ENCODE measurements around the gene FAM118B. TPM values are rescaled to one million over a fixed set of nuclear protein-coding genes. Genes with fewer than 3 reads are reported as not detected.

The FAM118B gene
- total RNA-seq, 3 donors from 2014 or later (not counting 1 experiment from before 2014, with no cell fraction given): 5.4 to 9.7 (median 7.8) TPM

DNA sequence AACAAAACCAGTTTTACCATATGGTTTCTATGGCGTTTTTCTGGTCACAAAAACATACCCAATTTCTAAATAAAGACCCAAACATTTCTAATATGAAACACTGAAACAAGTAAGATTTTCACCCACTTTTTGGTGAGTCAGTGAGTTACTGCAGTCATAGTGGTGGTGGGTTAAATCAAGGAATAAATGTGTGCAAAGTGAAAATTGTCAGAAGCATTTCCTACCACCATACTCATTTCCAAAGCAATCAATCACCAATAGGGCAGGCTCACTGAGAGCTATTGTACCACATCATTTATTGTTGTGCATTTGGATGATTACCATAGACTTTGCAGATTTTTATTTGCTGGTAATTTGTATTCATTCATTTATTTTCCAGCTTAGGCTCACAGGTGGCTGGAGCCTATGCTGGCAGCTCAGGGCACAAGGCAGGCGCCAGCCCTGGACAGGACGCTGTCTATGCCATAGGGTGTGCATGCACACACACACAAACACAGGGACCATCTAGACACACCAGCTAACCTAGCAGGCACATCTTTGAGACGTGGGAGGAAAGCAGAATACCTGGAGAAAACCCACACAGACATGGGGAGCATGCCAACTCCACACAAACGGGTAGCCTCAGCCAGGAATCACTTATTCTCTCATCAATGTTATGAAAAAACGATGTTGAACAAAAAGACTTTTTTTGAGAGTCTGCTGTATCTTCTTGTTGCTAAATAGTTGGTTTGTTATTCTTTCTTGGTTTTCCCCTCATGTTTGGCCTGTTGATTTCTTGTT is 5.1 kb downstream of the FAM118B start:
- H3K4me3 Mint-ChIP-seq: no peak overlapping the region
- Histone ChIP-seq H3K36me3 (ENCODE audit: control insufficient read depth, insufficient read depth, low read length) (no peaks in the 10 kb centered on the region), H3K27ac (ENCODE audit: low read length) (no peak overlapping the region), H3K9me3 (ENCODE audit: control insufficient read depth, insufficient read depth, low read length) (no peaks in the 10 kb centered on the region), H3K4me3 (ENCODE audit: low read length) (no peak overlapping the region), H3K4me1 (ENCODE audit: control insufficient read depth, insufficient read depth, low read length) (peaks cover 7% of the 10 kb centered on the region), H3K27me3 (ENCODE audit: control insufficient read depth, insufficient read depth, low read length) (no peaks in the 10 kb centered on the region)
- peaks cover 18 to 40% of the 10 kb centered on the region in 2 donors for H3K4me1 Mint-ChIP-seq
- no peaks in the 10 kb centered on the region for H3K36me3 Mint-ChIP-seq
- TF ChIP-seq, protein P1, sequence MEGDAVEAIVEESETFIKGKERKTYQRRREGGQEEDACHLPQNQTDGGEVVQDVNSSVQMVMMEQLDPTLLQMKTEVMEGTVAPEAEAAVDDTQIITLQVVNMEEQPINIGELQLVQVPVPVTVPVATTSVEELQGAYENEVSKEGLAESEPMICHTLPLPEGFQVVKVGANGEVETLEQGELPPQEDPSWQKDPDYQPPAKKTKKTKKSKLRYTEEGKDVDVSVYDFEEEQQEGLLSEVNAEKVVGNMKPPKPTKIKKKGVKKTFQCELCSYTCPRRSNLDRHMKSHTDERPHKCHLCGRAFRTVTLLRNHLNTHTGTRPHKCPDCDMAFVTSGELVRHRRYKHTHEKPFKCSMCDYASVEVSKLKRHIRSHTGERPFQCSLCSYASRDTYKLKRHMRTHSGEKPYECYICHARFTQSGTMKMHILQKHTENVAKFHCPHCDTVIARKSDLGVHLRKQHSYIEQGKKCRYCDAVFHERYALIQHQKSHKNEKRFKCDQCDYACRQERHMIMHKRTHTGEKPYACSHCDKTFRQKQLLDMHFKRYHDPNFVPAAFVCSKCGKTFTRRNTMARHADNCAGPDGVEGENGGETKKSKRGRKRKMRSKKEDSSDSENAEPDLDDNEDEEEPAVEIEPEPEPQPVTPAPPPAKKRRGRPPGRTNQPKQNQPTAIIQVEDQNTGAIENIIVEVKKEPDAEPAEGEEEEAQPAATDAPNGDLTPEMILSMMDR (IDR thresholded peaks at IDR 0.05): no peak
- no peaks in the 10 kb centered on the region for H3K9me3 Mint-ChIP-seq
- no peak for DNase-seq
- intact Hi-C loops (cut with micrococcal nuclease): no loop called here
- WGBS (ENCODE audit: insufficient coverage): 93% methylated on average over 5 of the region's 6 CpGs
- ATAC-seq: no peak
- H3K27ac Mint-ChIP-seq: no peak overlapping the region
- H3K27me3 Mint-ChIP-seq (ENCODE audit: low read depth in 2 of 2): no peaks in the 10 kb centered on the region

DNA sequence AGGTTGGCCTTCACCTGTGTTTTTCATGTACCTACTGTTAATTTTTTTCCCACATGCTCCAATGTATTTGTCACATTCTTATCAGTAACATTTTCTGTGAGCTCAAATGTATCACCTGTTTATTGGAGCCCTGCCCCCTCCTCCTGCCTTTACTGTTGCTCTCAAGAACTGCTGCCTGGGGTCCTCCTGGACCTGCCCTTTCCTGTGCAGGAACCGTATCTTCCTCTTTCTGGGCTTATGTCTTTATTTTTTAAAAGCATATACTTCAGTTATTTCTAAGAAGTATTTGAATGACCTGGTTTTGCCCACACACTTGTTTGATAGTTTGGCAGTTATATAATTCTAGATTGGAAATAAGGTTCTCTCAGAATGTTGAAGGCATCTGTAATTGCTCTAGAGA is 5.9 kb downstream of the FAM118B start:
- Histone ChIP-seq H3K9me3 (ENCODE audit: control insufficient read depth, insufficient read depth, low read length) (no peaks in the 10 kb centered on the region), H3K36me3 (ENCODE audit: control insufficient read depth, insufficient read depth, low read length) (no peaks in the 10 kb centered on the region), H3K27ac (ENCODE audit: low read length) (no peak overlapping the region), H3K4me3 (ENCODE audit: low read length) (no peak overlapping the region), H3K4me1 (ENCODE audit: control insufficient read depth, insufficient read depth, low read length) (no peaks in the 10 kb centered on the region), H3K27me3 (ENCODE audit: control insufficient read depth, insufficient read depth, low read length) (no peaks in the 10 kb centered on the region)
- peaks cover 18 to 36% of the 10 kb centered on the region in 2 donors for H3K4me1 Mint-ChIP-seq
- no peak overlapping the region for H3K4me3 Mint-ChIP-seq
- TF ChIP-seq, protein P1 (IDR thresholded peaks at IDR 0.05): no peak
- DNase-seq: no peak
- H3K27me3 Mint-ChIP-seq (ENCODE audit: low read depth in 2 of 2): no peaks in the 10 kb centered on the region
- no peaks in the 10 kb centered on the region for H3K36me3 Mint-ChIP-seq
- WGBS (ENCODE audit: insufficient coverage): 57% methylated on average over 1 of the region's 1 CpG
- H3K27ac Mint-ChIP-seq: no peak overlapping the region
- no peaks in the 10 kb centered on the region for H3K9me3 Mint-ChIP-seq
- ATAC-seq: no peak
- intact Hi-C loops (cut with micrococcal nuclease): no loop called here

DNA sequence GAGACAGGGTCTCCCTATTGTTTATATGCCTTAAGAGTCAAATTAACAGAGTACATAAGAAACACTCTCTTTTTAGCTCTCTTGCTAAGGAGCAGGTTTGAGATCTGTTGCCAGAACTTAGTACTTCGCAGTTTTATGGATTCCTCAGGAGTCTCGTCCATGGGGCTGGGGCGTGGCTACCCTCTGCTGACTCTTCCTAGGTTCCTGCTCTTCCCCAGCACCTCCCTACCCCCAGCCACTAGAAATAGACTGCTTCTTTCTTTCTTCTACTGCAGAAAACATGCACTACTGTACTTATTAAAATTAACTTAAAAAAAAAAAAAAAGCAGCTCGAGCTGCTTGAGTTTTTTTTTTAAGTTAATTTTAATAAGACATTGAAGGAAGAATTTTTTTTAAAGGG is 8.0 kb downstream of the FAM118B start:
- no peaks in the 10 kb centered on the region for H3K36me3 Mint-ChIP-seq
- H3K4me1 Mint-ChIP-seq: peaks cover 10 to 29% of the 10 kb centered on the region in 2 donors
- 90% methylated on average over 3 of the region's 4 CpGs for WGBS (ENCODE audit: insufficient coverage)
- ATAC-seq (no peak), DNase-seq (no peak)
- H3K27ac Mint-ChIP-seq: no peak overlapping the region
- no peaks in the 10 kb centered on the region for H3K27me3 ChIP-seq (ENCODE audit: control insufficient read depth, insufficient read depth, low read length)
- intact Hi-C loops (cut with micrococcal nuclease): no loop called here
- TF ChIP-seq, protein P1 (IDR thresholded peaks at IDR 0.05): no peak
- no peak overlapping the region for H3K27ac ChIP-seq (ENCODE audit: low read length)
- H3K9me3 Mint-ChIP-seq: no peaks in the 10 kb centered on the region
- no peak overlapping the region for H3K4me3 ChIP-seq (ENCODE audit: low read length)
- H3K9me3 ChIP-seq (ENCODE audit: control insufficient read depth, insufficient read depth, low read length): no peaks in the 10 kb centered on the region
- no peaks in the 10 kb centered on the region for H3K4me1 ChIP-seq (ENCODE audit: control insufficient read depth, insufficient read depth, low read length)
- H3K27me3 Mint-ChIP-seq (ENCODE audit: low read depth in 2 of 2): no peaks in the 10 kb centered on the region
- no peaks in the 10 kb centered on the region for H3K36me3 ChIP-seq (ENCODE audit: control insufficient read depth, insufficient read depth, low read length)
- H3K4me3 Mint-ChIP-seq: no peak overlapping the region

Measured in natural killer cell (primary cell).